ENCODE data around the gene SURF4.

GRCh38 chr9:133420392-133420827, 44.5 kb upstream of the SURF4 start:
- TF ChIP-seq EZH2 (IDR thresholded peaks at IDR 0.05) (no peak), POLR2AphosphoS5 (IDR thresholded peaks at IDR 0.05; ENCODE audit: borderline replicate concordance, low read depth, low read length) (no peak), FOXP2 (optimal IDR thresholded peaks at IDR 0.05; ENCODE audit: control extremely low read depth, extremely low read length, insufficient read depth) (no peak)
